Stimulated activated CD8-positive, alpha-beta memory T cell treated with anti-CD3 and anti-CD28 coated beads, Interleukin-12 subunit alpha, Interleukin-12 subunit beta, amount 100 ng/mL, for 4 hours (primary cell): ENCODE data around the gene SARNP.
"Not testable (repeated sequence)": the region's sequence is repeated elsewhere in the genome, so short reads cannot be mapped to it uniquely, and the experiment has no call there.

Experiments used
- DNase-seq: peaks from one replicate; pipeline ENCODE4 v3.0.0-alpha.2; 2020; ENCODE audit warnings: low read depth

Gene SARNP

DNA sequence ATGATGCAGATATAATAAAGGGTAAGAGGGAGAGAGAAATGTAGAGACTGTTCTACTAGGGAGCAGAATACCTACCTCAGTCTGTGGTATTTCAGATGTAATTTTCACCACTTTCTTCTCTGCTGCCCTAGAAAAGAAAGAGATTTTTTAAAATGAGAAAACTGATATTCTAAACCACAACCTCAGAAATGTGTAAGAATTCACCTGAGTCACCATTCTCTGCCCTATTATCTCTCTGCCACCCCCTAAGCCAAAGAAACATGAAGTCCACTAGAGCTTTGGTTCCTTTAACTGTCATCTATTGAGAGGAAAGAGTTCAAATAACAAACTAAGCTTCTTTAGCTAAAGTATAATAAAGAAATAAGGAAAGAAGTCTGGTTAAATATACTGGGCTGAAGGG, 21.6 kb downstream of the SARNP start:
- no peak for DNase-seq

DNA sequence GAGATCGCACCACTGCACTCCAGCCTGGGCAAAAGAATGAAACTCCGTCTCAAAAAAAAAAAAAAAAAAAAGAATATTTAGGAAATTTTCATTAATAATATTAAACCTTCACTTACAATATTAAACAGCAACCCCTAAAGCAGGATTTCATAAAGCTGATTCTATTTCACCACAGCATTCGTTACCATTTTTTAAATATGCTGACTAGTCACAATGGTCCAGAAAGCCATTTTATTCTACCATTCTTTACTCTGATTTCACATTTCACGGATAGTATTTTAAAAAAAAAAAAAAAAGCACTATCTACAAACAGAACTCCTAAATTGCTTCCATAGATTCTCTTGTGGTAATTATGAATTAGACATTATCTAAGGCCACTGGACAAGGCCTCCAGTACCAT, 27.6 kb downstream of the SARNP start:
- DNase-seq = no peak

DNA sequence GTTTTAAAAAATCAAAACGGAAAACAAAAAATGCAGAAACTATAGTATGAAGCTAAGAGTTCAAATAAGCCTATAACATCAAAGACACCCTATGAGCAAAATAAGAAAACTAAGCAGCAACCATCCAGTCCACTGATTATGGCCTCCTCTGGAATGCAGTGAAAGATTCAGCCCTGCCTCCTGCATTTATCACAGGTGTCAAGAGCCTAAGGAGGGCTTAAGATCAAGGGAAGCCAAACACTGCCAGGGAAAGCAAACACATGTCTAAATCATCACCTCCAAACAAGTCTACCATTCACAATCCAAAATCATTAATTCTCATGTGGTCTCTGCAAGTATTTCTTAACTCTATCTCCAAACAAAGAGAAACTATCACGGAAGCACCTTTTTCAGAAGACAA, 28.4 kb downstream of the SARNP start:
- no peak for DNase-seq

DNA sequence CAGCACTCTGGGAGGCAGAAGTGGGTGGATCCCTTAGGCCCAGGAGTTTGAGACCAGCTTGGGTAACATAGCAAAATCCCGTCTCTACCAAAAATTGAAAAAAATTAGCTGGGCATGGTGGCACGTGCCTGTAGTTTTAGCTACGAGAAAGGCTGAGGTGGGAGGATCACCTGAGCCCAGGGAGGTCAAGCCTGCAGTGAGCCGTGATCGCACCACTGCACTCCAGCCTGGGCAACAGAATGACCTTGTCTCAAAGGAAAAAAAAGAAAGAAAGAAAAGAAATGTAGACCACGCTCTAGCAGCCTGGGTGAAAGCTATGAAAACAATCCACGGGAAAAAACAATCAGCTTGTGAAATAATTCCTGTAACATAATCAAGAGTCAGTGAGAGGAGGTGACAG, 29.0 kb downstream of the SARNP start:
- DNase-seq = no peak

DNA sequence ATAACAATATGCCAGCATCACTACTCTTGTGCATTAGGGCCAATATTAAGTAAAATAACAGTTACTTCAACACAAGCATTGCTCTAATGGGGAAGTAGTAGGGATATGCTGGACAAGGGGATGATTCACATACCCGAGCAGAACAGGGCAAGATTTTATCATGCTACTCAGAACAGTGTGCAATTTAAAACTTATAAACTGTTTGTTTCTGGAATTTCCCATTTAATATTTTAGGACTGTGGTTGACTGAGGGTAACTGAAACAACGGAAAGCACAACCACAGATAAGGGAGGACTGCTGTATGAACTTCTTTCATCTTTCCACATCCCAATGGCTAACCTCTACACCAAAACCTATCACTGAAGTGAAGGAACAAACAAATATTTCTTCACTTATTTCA, 36.8 kb downstream of the SARNP start:
- DNase-seq = no peak

DNA sequence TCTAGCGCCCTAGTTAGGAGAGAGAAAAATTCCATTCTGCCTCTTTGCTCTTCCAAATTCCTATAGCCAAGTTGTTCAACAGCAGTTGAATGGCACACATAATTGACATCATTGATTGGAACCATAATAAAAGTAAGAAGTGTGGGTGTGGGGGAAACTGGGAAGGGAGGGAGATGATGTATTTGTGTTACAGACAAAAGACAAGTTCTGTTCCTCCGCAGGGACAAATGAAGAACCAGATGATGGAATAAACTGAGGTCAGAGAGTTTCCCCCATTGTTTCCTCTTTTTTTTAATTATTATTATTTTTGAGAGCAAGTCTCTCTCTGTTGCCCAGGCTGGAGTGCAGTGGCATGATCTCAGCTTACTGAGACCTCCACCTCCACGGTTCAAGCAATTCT, 39.7 kb downstream of the SARNP start:
- DNase-seq = no peak

DNA sequence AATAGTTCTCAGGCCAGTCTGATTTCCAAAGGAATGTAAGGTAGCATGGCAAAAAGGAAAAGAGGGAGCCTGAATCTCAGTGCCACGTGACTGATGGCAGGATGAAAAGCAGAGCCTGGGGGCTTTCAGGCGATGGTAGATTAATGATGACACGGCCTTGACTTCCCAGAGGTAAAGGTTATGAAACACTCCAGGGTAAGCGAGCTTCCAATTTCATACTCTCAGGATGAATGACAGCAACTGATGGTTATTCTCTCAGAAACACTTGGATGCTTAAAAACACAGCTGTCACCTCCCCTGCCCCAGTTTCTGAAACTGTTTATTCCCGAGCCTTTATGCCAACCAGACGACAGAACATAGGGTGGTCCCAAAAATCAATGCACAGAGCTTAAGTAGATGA, 45.8 kb downstream of the SARNP start:
- no peak for DNase-seq

DNA sequence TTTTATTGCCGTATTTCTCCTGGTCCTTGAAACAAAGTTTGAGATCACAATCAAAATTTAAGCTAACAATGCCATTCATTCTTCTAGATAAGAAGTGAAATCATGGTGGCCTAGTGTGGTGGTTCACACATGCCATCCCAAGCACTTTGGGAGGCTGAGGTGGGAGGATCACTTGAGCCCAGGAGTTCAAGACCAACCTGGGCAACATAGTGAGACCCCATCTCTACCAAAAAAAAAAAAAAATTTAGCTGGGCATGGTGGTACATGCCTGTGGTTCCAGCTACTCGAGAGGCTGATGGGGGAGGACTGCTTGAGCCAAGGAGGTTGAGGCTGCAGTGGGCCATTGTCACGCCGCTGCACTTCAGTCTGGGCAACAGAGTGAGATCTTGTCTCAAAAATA, 50.4 kb downstream of the SARNP start:
- no peak for DNase-seq

DNA sequence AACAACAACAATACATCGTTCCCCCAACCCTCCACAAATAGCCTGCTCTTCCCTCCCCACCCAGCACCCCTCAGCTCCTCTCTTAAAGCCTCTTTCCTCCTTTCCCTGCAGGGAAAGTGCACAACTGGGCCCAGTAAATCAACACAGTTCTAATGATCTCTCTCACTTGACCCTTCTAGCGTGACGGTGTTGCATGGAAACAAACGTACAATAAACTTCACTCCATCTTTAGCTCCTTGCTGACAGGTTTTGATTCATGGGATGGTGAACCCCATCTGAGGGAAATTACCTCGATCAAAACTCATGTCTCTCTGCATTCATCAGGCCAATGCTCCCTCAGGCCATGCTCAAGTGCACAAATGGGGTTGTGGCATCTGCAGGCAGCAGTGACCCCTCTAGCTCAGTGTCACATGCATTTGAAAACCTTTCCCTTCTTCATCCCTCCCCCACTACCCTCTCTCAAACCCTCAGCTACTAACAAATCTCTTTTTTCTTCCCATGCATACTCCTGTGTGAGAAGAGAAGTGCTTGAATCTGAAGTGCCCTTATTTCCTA, 51.7 kb downstream of the SARNP start:
- no peak for DNase-seq

DNA sequence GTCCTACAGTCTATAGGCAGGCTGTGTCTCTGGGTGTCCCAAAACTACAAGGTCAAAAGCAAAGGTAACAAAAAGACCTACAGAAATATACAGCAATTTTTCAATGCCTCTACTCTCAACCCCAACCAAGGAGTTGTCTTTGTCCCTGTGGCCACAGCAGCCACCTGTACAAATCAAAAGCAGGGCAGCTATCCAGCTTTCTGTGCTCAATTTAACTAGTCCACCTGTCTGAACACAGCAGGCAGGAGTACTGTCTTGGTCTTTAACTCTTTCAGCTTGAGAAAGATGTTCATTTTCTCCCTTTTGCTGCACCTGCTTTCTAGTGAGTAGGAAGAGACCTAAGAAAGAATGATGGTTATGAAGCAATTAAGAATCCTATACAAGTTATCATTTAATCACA, 54.9 kb downstream of the SARNP start:
- DNase-seq = no peak

DNA sequence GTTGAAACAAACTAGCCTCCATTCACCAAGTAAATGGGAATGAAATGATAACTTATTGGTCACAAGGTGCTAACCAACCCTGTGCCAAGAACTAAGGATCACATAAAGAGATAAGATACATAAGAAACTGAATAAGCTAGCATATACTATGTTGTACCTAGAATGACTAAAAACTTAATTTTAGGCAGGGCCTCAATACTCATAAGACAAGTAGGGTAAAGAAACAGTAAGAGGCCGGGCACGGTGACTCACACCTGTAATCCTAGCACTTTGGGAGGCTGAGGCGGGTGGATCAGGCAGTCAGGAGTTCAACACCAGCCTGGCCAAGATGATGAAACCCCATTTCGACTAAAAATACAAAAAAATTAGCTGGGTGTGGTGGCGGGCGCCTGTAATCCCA, 56.9 kb downstream of the SARNP start:
- no peak for DNase-seq

DNA sequence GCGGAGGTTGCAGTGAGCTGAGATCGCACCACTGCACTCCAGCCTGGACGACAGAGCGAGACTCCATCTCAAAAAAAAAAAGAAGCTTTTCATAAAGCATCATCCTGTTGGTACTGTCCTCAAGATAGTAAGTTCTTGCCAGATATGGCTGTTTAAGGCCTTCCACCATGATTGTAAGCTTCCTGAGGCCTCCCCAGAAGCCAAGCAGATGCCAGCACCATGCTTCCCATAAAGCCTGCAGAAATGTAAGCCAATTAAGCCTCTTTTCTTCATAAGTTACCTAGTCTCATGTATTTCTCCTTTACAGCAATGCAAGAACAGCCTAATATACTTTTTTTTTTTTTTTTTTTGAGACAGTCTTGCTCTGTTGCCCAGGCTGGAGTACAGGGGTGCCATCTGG, 58.9 kb downstream of the SARNP start:
- not testable (repeated sequence) for DNase-seq

DNA sequence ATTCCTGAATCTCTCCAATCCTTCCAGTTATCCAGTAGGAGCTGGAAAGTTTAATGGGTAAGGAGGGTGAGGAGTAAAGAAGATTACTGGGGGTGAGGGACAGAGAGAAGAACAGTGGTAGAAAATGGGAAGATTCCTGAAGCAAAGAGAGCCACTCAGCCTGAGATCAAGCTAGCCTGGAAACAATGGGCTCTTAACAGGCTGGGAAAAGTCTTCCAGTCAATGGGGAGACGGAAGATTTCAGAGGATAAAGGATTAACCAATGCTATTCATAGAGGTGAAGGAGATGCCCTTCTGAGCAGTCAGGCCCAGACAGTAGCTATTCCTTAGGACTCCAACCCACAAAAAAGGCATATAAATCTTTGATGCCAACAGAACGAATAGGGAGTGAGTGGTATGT, 59.8 kb downstream of the SARNP start:
- no peak for DNase-seq

DNA sequence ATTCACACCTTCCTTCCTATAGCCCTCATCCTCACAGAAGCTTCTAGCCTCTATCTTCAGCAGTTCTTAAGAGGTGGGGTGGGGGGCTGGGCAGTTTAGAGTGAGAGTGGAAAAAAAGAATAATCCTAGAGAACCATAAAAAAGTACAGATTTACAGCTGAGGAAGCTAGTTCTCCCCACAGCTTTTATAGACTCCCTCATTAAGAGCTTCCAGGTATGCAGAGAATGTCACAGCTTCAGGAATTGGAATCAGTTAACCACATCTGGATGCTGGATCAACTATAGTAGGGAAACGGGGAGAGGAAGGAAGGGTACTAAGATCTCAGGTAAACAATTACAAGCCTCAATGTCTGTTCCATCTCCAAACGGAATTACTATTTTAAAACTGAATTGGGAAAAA, 62.3 kb downstream of the SARNP start:
- DNase-seq = no peak

DNA sequence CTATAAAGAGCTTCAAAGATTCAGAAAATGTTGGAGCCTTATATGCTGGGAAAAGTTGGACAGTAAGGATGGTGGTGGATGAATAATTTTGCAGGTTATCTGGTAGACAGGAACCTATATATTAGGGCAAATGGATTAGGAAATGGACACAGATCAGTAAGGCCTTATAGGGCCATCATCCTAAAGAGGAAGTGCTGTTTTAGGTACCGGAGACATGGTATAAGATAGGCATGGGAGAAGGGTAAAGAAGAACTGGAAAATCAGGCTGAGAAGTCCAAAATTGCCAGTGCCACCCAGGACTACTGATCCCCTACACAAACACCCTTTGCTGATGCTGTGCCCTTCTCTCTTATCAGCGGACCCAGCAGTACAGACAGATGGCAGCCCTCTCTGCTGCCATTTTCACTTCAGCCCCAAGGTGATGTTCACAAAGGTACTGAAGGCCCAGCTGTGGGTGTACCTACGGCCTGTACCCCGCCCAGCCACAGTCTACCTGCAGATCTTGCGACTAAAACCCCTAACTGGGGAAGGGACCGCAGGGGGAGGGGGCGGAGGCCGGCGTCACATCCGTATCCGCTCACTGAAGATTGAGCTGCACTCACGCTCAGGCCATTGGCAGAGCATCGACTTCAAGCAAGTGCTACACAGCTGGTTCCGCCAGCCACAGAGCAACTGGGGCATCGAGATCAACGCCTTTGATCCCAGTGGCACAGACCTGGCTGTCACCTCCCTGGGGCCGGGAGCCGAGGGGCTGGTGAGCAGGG, 69.1 kb downstream of the SARNP start:
- DNase-seq = no peak

DNA sequence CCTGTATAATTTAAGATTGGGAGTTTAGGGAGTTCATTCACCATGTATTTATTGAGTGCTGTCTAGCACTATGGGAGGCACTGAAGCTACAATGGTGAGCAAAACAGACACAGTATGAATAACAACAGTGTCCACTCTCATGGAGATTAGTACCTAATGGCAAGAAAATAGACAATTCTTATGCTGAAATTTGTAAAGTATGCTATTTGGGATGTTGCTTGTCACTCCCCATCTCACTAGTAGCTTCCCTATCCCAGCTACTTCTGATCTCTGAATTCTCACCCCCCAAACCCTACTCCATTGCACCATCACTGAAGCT, 70.7 kb downstream of the SARNP start:
- DNase-seq = no peak

DNA sequence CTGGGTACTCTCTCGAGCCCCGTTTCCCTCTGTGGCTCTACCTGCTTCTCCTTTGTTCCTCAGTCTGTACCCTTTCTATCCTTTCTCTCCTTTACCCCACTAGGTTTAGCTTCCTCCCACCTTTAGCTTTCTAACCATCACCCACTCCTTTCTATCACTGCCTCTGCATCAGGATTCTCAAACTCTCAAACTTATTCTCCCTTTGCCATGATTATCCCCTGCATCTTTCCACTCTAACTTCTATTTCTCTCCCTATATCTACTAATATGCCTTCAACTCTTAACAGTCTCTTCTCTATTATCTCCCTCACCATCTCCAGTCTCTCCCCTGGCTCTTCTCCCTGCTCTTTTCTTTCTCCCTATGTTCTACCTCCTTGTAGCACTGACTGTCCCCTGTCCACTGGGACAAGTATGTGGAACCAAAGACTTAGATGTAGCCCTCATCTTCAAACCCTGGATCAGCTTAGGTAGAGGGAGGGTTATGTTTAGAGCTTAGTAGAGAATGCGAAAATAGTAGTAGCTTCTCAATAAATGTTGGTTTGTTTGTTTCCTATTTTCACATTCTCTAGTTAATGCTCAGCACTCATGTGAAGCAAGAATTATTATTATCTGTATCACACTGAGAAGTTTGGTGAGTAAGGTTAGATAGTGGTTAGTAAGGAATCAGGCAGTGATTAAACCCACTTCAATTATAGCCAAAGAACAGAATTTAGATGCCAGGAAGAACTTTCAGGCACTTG, 71.2 kb downstream of the SARNP start:
- DNase-seq = no peak

DNA sequence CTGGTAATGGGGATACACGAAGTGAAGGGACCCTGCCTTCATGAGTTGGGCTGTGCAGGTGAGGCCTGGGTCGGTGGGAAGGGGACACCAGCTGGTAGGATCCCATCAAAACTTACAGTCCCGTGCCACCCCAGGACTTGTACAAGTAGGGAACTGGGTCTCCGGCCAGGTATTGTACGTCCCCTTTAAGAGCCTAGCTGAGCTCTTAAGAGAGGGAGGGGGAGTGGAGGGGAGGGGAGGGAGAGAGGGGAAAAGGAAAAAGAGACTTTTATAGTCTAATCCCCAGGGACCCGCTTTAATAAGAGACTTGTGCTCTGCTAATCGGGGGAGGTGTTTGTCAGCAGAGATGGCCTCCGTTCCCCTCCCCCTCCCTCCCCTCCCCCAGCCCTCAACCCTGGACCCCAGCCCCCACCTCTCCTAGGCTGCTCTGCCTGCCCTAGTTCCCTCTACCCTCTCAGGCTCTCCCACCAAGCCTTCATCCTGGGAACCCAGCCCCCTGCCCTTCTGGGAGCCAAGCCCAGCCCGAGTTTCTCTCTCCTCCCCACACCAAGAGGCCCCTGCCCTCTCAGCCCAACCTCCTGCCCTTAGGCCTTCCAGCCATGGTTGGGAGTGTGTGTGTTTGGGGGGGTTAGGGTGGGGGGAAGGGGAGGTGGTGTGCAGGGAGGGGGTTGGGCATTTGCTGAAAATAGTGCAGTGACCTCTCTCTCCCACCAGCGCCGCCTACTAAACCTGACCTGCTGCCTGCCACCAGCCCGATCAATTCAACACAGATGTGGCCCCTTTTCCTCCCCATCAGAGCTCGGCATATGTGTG, 72.0 kb downstream of the SARNP start:
- DNase-seq = no peak

DNA sequence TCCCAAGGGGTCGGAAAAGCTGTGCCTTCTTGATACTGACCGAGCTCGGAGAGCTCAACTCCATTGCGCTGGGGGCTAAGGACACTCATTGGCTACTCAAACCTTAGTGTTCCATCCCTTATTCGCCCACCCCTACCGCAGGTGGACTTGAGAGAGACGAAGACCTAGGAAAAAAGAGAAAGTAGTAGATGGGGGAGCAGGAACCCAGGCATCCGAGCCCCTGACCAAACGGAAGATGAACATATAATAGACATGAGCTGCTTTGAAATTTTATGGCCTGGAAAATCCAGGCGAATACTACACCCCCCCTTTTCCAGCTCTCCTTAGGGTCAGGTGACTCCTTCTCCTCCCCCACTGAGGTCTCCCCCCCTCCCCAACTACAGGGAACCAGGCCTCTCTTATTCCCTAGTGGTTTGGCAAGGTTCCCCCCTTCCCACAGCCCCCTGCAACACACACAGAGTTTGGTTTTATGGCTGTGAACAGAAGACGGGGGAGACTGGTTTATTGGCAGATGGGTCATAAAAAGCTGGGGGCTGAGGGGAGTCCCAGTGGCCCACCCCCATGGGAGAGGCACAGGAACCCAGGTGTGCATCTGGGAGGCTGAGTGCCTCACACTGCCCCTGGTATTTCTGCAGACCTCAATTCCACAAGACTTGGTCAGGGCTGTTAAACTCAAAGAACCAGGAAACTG, 73.0 kb downstream of the SARNP start:
- no peak for DNase-seq

DNA sequence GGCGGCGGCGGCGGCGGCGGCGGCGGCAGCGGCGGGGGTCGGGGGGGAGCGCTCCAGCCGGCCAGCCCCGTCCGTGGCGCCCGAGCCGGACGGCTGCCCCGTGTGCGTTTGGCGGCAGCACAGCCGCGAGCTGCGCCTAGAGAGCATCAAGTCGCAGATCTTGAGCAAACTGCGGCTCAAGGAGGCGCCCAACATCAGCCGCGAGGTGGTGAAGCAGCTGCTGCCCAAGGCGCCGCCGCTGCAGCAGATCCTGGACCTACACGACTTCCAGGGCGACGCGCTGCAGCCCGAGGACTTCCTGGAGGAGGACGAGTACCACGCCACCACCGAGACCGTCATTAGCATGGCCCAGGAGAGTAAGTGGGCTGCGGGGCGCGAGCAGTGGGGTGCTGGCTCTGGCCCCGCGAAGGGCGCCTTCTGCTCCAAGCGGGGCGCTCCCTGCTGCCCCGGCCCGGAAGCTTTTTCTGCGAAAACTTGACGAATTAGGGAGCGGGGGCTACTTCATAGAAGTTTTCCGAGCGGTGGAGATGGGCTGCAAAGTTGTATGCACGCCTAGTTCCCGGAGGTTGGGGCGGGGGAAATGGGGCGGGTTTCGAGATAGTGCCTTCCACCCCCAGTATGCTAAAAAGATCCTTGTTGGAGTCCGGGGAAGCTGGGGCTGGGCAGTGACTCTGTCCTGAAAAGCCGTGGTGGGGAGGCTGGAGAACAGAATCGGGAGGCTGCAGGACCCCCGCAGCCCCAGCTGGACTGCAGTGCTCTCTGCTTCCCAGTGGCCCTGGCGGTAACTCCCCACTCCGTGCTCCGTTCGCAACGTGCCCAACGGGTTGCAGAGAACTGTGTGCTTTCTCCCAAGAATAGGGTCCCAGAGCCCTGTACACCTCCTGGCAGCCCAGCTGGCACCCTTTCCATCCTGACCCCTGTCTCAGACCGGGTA, 73.9 kb downstream of the SARNP start:
- DNase-seq = peak; percentile 48
